Measurements from ENCODE around the gene C12orf57. TPM values are rescaled to one million over a fixed set of nuclear protein-coding genes. Genes with fewer than 3 reads are reported as not detected.

The C12orf57 gene
- total and polyA plus RNA-seq, 4 experiments from 2014 or later, result 155 to 425 (median 334) TPM

DNA sequence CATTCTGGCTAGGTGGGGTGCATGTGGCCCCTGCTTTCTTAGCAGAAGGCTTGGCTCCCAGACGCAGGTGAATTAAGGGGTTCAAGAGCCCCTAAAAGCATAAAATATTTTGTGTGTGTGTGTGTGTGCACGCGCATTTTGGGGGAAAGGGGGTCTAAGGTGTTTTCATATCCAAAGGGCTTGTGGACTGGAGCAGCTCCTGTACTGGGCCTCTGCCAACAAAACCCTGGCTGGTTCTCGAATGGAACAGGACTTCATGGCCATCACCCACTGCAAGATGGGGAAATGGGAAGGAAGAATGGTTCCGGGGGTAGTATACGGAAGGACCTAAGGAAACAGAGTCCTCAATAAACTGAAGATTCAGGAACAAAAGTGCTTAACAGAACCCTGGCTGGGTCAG is 20.0 kb upstream of the C12orf57 start:
- no peaks in the 10 kb centered on the region for H3K9me3 ChIP-seq (ENCODE audit: control insufficient read depth in 1 of 2, low read length in 2 of 2)
- Mint-ChIP-seq H3K4me1 (peaks cover 17 to 39% (median 24%) of the 10 kb centered on the region in 4 donors), H3K27ac (peak overlapping the region; percentile 89 to 91 (median 90)), H3K27me3 (no peaks in the 10 kb centered on the region), H3K36me3 (peaks cover 18 to 47% of the 10 kb centered on the region in 2 donors), H3K4me3 (peak overlapping the region in 1 of 8 donors; percentile 83), H3K9me3 (peaks cover 0 to 2% (median 0%) of the 10 kb centered on the region in 8 donors)
- ChIA-PET POLR2A (ENCODE audit: partially characterized antibody) (interaction anchor here (0.7 to 17.5 kb wide), 10 partner anchors 9 to 94 kb away, joined by 3 to 280 read pairs (median 14); partner anchors contain the start of genes C12orf57, ENO2, LPCAT3 and PTPN6), CTCF (ENCODE audit: partially characterized antibody) (interaction anchor here (0.6 to 6.4 kb wide), 28 partner anchors 8 to 241 kb away, joined by 3 to 77 read pairs (median 6); partner anchors contain the start of genes C12orf57, C1R, C1RL and ENO2)
- H3K36me3 ChIP-seq (ENCODE audit: insufficient read depth, low read length), result peaks cover 9% of the 10 kb centered on the region
- intact Hi-C loops (cut with micrococcal nuclease), result loop anchor here (1.0 to 5.0 kb wide), 11 partner anchors 10 to 263 kb away; partner anchors contain the start of genes C12orf57, C1R, ENO2 and LPCAT3
- H3K4me3 ChIP-seq (ENCODE audit: low read length in 2 of 2), result no peak overlapping the region
- DNase-seq, result no peak
- peak overlapping the region; percentile 41 for H3K27ac ChIP-seq (ENCODE audit: low read depth, low read length)
- peaks cover 23% of the 10 kb centered on the region for H3K4me1 ChIP-seq (ENCODE audit: insufficient read depth, low read length)
- H3K27me3 ChIP-seq (ENCODE audit: insufficient read depth, low read length), result no peaks in the 10 kb centered on the region

DNA sequence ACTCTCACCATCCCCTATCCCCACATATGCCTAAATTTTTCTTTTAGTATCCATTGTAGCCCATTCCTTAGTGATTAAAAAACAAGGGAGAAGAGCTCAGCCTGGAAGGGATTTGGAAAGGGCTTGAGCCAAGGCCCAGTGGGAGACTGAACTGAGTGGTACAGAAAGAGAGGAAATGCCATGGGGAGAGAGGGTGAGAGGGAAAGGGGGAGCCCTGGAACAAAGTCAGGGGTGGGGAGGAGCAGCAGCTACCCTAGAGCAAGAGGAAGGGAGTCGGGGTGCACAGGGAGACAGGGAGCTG is 18.6 kb upstream of the C12orf57 start:
- DNase-seq, result no peak
- Mint-ChIP-seq H3K36me3 (peaks cover 8 to 34% of the 10 kb centered on the region in 2 donors), H3K27ac (peak overlapping the region in 6 of 7 donors; percentile 37 to 91 (median 90)), H3K9me3 (no peaks in the 10 kb centered on the region), H3K27me3 (no peaks in the 10 kb centered on the region), H3K4me1 (peaks cover 27 to 44% (median 34%) of the 10 kb centered on the region in 4 donors), H3K4me3 (peak overlapping the region in 3 of 8 donors; percentile 40 to 83 (median 64))
- Histone ChIP-seq H3K4me3 (ENCODE audit: low read length in 2 of 2) (no peak overlapping the region), H3K36me3 (ENCODE audit: insufficient read depth, low read length) (no peaks in the 10 kb centered on the region), H3K4me1 (ENCODE audit: insufficient read depth, low read length) (peaks cover 36% of the 10 kb centered on the region), H3K9me3 (ENCODE audit: control insufficient read depth in 1 of 2, low read length in 2 of 2) (no peaks in the 10 kb centered on the region), H3K27ac (ENCODE audit: low read depth, low read length) (no peak overlapping the region), H3K27me3 (ENCODE audit: insufficient read depth, low read length) (no peaks in the 10 kb centered on the region)
- intact Hi-C loops (cut with micrococcal nuclease), result loop anchor here (2.0 kb wide), 1 partner anchor 36 kb away; no protein-coding TSS in a partner anchor
- CTCF ChIA-PET (ENCODE audit: partially characterized antibody), result interaction anchor here (0.6 to 6.4 kb wide), 26 partner anchors 11 to 216 kb away, joined by 3 to 77 read pairs (median 5); partner anchors contain the start of genes C12orf57, C1R, C1RL and CDCA3
- POLR2A ChIA-PET (ENCODE audit: partially characterized antibody), result interaction anchor here (0.5 to 17.5 kb wide), 10 partner anchors 10 to 188 kb away, joined by 3 to 280 read pairs (median 14); partner anchors contain the start of genes C12orf57, C1RL, CDCA3 and ENO2

DNA sequence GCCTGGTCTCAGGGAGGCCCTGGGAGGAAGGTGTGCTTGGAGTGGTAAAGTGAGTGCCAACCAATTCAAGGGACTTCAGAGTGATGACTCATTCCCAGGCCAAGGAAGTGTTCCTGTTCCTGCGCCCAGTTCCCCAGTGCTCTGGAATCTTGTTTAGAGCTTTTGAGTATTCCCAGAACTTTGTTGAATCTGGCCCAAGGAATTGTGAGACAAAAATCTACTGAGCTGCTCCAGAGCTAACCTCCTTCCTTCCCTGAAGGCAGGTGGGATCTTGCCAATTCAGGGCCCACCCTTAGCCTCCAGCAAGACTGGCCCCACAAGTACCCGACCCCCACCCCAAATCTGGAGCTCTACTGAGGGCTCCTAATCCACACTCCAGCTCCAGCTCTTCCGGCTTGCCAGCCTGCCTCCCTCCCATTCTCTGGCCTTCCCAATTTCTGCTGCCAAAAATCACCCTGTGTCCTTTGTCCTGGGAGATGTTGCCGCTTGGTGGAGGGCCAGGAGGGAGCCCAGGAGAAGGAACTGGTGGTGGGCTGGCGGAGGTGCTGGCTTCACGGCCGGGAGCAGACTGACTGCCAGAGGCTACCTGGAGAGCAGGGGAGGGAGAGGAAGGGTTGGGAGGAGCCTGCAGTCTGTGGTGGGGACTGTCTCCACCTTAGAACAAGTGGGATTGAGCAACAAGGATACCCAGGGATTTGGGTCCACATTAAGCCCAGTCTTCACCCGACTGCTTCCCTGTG is 18.1 kb upstream of the C12orf57 start:
- intact Hi-C loops (cut with micrococcal nuclease), result loop anchor here (2.0 kb wide), 1 partner anchor 35 kb away; no protein-coding TSS in a partner anchor

DNA sequence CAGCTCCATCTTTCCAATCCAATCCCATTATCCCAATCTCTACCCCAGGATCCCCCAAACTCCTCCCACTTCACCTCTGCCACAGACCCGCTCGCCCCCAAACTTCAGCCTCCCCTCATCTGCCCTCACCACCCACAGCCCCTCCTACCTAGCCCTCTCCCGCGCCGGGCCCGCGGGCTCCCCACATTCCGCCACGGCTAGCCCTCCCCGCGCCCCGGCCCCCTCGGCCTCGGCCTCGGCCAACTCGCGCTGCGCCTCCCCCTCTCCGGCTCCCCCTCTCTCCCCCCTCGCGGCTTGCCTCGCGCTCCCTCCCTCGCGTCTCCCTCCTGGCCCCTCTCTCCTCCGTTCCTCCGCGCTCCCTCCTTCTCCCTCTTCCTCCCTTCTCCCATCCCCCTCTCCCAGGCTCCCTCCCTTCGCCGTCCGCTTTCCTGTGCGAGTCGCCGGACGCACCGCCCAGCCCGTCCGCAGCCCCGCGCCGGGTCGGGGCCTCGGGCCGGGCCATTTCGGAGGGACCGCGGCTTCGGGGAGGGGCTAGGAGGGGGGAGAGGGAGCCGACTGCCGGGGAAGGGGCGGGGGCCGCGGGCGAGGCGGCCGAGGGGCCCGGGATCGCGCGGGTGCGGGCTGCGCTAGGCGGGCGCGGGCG is 16.3 kb upstream of the C12orf57 start, which contains the start of gene ATN1:
Gene ATN1, plus strand, starts transcription at position 581 of the 643 bp plus-strand sequence. CDS start 6,043 bp downstream, outside the sequence.
- Mint-ChIP-seq H3K4me3 (peak within 1 kb of the TSS; percentile 88 to 94 (median 90)), H3K9me3 (no peaks in the 10 kb centered on the region), H3K36me3 (peaks cover 5 to 20% of the 10 kb centered on the region in 2 donors), H3K4me1 (peaks cover 31 to 57% (median 43%) of the 10 kb centered on the region in 4 donors), H3K27me3 (no peaks in the 10 kb centered on the region), H3K27ac (peak within 1 kb of the TSS; percentile 91 to 97 (median 94))
- peaks cover 43% of the 10 kb centered on the region for H3K4me1 ChIP-seq (ENCODE audit: insufficient read depth, low read length)
- intact Hi-C loops (cut with micrococcal nuclease), result no loop called here
- peak within 1 kb of the TSS; percentile 57 to 65 for H3K4me3 ChIP-seq (ENCODE audit: low read length in 2 of 2)
- CTCF ChIA-PET (ENCODE audit: partially characterized antibody), result interaction anchor here (0.9 to 6.4 kb wide), 9 partner anchors 10 to 185 kb away, joined by 3 to 77 read pairs (median 5); partner anchors contain the start of genes C12orf57, LPCAT3 and RNU7-1
- POLR2A ChIA-PET (ENCODE audit: partially characterized antibody), result interaction anchor here (0.6 to 17.5 kb wide), 11 partner anchors 9 to 238 kb away, joined by 3 to 280 read pairs (median 11); partner anchors contain the start of genes C12orf57, C1RL, ENO2 and PTPN6
- no peaks in the 10 kb centered on the region for H3K27me3 ChIP-seq (ENCODE audit: insufficient read depth, low read length)
- DNase-seq, result peak; percentile 37 to 65 (median 45)
- no peaks in the 10 kb centered on the region for H3K36me3 ChIP-seq (ENCODE audit: insufficient read depth, low read length)
- H3K27ac ChIP-seq (ENCODE audit: low read depth, low read length), result peak within 1 kb of the TSS; percentile 67
- H3K9me3 ChIP-seq (ENCODE audit: control insufficient read depth in 1 of 2, low read length in 2 of 2), result no peaks in the 10 kb centered on the region

More for the DNA sequence above, 18.1 kb upstream of the C12orf57 start:
- H3K9me3 Mint-ChIP-seq, result no peaks in the 10 kb centered on the region
- peak overlapping the region; percentile 19 to 91 (median 82) for H3K27ac Mint-ChIP-seq
- H3K4me1 Mint-ChIP-seq, result peaks cover 27 to 47% (median 34%) of the 10 kb centered on the region in 4 donors
- H3K27me3 ChIP-seq (ENCODE audit: insufficient read depth, low read length), result no peaks in the 10 kb centered on the region
- ChIA-PET POLR2A (ENCODE audit: partially characterized antibody) (interaction anchor here (0.5 to 17.5 kb wide), 11 partner anchors 10 to 188 kb away, joined by 3 to 280 read pairs (median 11); partner anchors contain the start of genes C12orf57, C1RL, CDCA3 and ENO2), CTCF (ENCODE audit: partially characterized antibody) (interaction anchor here (0.6 to 6.4 kb wide), 28 partner anchors 8 to 216 kb away, joined by 3 to 77 read pairs (median 4); partner anchors contain the start of genes C12orf57, C1R, C1RL and CDCA3)
- H3K4me3 ChIP-seq (ENCODE audit: low read length in 2 of 2), result no peak overlapping the region
- no peaks in the 10 kb centered on the region for H3K36me3 ChIP-seq (ENCODE audit: insufficient read depth, low read length)
- no peaks in the 10 kb centered on the region for H3K9me3 ChIP-seq (ENCODE audit: control insufficient read depth in 1 of 2, low read length in 2 of 2)
- peak overlapping the region in 7 of 8 donors; percentile 34 to 88 (median 79) for H3K4me3 Mint-ChIP-seq
- peaks cover 36% of the 10 kb centered on the region for H3K4me1 ChIP-seq (ENCODE audit: insufficient read depth, low read length)
- DNase-seq, result no peak
- H3K27ac ChIP-seq (ENCODE audit: low read depth, low read length), result no peak overlapping the region
- no peaks in the 10 kb centered on the region for H3K27me3 Mint-ChIP-seq
- peaks cover 8 to 34% of the 10 kb centered on the region in 2 donors for H3K36me3 Mint-ChIP-seq

DNA sequence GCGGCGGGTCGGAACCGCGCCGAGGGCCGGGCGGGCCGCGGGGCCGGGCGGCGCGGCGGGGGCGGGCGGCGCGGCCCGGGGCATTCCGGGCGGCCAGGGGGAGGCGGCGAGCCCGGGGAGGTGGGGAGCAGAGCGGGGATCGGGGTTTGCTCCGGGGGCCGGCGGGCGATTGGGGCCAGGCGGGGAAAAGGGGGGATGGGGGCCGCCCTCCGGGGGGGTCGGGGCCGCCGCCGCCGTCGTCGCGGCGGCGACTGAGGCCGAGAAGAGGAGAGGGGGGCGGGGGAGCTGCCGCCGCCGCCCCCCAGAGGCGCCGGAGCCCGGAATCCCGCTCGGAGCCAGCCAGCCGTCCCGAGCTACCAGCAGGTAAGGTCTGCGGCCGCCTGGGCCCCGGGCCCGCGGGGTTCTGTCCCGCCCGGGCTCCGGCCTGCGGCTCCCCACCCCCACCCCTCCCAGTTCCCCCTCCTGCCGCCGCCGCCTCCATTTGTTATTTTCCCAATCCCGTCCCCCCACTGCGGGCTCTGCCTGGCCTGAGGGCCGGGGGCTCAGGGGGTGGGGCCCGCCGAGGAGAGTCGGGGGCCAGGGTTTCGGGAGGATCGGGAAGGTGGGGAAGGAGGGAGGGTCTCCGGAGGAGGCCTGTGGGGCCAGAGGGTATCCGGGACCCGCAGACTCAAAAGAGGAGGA is 15.7 kb upstream of the C12orf57 start:
- no peaks in the 10 kb centered on the region for H3K36me3 ChIP-seq (ENCODE audit: insufficient read depth, low read length)
- no peaks in the 10 kb centered on the region for H3K27me3 Mint-ChIP-seq
- peaks cover 36 to 63% (median 48%) of the 10 kb centered on the region in 4 donors for H3K4me1 Mint-ChIP-seq
- no peaks in the 10 kb centered on the region for H3K9me3 Mint-ChIP-seq
- H3K27ac Mint-ChIP-seq, result peak overlapping the region; percentile 82 to 96 (median 94)
- H3K27me3 ChIP-seq (ENCODE audit: insufficient read depth, low read length), result no peaks in the 10 kb centered on the region
- peaks cover 48% of the 10 kb centered on the region for H3K4me1 ChIP-seq (ENCODE audit: insufficient read depth, low read length)
- peak overlapping the region; percentile 85 to 93 (median 89) for H3K4me3 Mint-ChIP-seq
- ChIA-PET CTCF (ENCODE audit: partially characterized antibody) (interaction anchor here (1.6 to 1.8 kb wide), 2 partner anchors 10 to 55 kb away, joined by 6 to 11 read pairs; partner anchors contain the start of gene SPSB2), POLR2A (ENCODE audit: partially characterized antibody) (interaction anchor here (1.0 to 17.5 kb wide), 10 partner anchors 9 to 179 kb away, joined by 3 to 280 read pairs (median 8); partner anchors contain the start of genes C12orf57, ENO2, PTPN6 and RNU7-1)
- H3K36me3 Mint-ChIP-seq, result peaks cover 0 to 18% of the 10 kb centered on the region in 2 donors
- H3K4me3 ChIP-seq (ENCODE audit: low read length in 2 of 2), result peak overlapping the region; percentile 38 to 65
- peak overlapping the region; percentile 67 for H3K27ac ChIP-seq (ENCODE audit: low read depth, low read length)
- DNase-seq, result no peak
- intact Hi-C loops (cut with micrococcal nuclease), result no loop called here
- H3K9me3 ChIP-seq (ENCODE audit: control insufficient read depth in 1 of 2, low read length in 2 of 2), result no peaks in the 10 kb centered on the region

All from CD4-positive, alpha-beta memory T cell (primary cell).